ENCODE measurements around the gene HOXB3. TPM values are rescaled to one million over a fixed set of nuclear protein-coding genes. Genes with fewer than 3 reads are reported as not detected.

HOXB3 gene
- total and polyA plus RNA-seq, 2 of the 4 experiments (the other 2 are of a cell fraction), result 6.3 to 59.6 TPM

GRCh38 chr17:48577330-48577945 is 12.6 kb downstream of the HOXB3 start:
- H3K79me1 ChIP-seq (ENCODE audit: low read depth in 1 of 2, low read length in 2 of 2), result no peaks in the 10 kb centered on the region
- peaks cover 12% of the 10 kb centered on the region for H3K4me1 ChIP-seq (ENCODE audit: control insufficient read depth, insufficient read depth, low read length)
- WGBS, 2 experiments (ENCODE audit: extremely low coverage in 2 of 2, insufficient read length in 1 of 2), result no CpG with 5 or more reads among the region's 19 CpGs

More at GRCh38 chr17:48577330-48577945, 12.6 kb downstream of the HOXB3 start:
- Histone ChIP-seq H4K91ac (ENCODE audit: insufficient read depth, low read depth, low read length) (peak overlapping the region; percentile 93), H4K5ac (ENCODE audit: low read depth, low read length) (peak overlapping the region; percentile 68), H3K18ac (ENCODE audit: low read depth, low read length) (peak overlapping the region; percentile 58), H3K36me3 (ENCODE audit: control insufficient read depth, insufficient read depth, low read length) (peaks cover 41% of the 10 kb centered on the region), H2AK9ac (replicated peaks; ENCODE audit: low read depth, low read length, poor library complexity) (peak overlapping the region; percentile 90), H3K56ac (ENCODE audit: extremely low read depth, insufficient read depth, low read length) (peak overlapping the region; percentile 91), H2AFZ (replicated peaks; ENCODE audit: low read length, poor library complexity) (peak overlapping the region; percentile 11), H3K23ac (ENCODE audit: low read depth, low read length) (peak overlapping the region; percentile 98), H2BK15ac (ENCODE audit: low read depth, low read length) (peak overlapping the region; percentile 47; the same call in 1 of the 3 replicates), H3K27me3 (ENCODE audit: control insufficient read depth, insufficient read depth, low read length) (no peaks in the 10 kb centered on the region), H4K20me1 (ENCODE audit: insufficient read depth, low read length) (peaks cover 5% of the 10 kb centered on the region), H3K4me3 (ENCODE audit: insufficient read depth, low read depth, low read length) (peak overlapping the region; percentile 69), H3K4me2 (ENCODE audit: low read depth, low read length) (peak overlapping the region; percentile 92), H2BK20ac (ENCODE audit: low read depth, low read length) (peak overlapping the region; percentile 38; the same call in 1 of the 2 replicates), H2BK120ac (ENCODE audit: low read depth, low read length) (peak overlapping the region; percentile 84), H4K8ac (ENCODE audit: low read depth in 2 of 2, low read length in 2 of 2) (peak overlapping the region; percentile 87 to 93), H3K9ac (ENCODE audit: low read depth, low read length) (peak overlapping the region; percentile 97), H2BK5ac (ENCODE audit: low read depth, low read length, poor library complexity, severe bottlenecking) (peak overlapping the region; percentile 99), H3K27ac (ENCODE audit: insufficient read depth, low read length) (peak overlapping the region; percentile 98), H3K9me1 (ENCODE audit: insufficient read depth, low read length) (no peaks in the 10 kb centered on the region), H3K14ac (replicated peaks; ENCODE audit: low read depth, low read length) (peak overlapping the region; percentile 97), H2AK5ac (ENCODE audit: low read depth, low read length) (peak overlapping the region; percentile 77), H3K4ac (ENCODE audit: low read depth, low read length) (peak overlapping the region; percentile 93), H3K9me3 (ENCODE audit: control insufficient read depth, insufficient read depth, low read length) (no peaks in the 10 kb centered on the region)
- ChIA-PET CTCF (interaction anchor here (0.7 kb wide), 1 partner anchor 120 kb away, joined by 3 read pairs; no protein-coding TSS in a partner anchor), POLR2A (ENCODE audit: unreplicated experiment) (interaction anchor here (0.5 to 1.7 kb wide), 5 partner anchors 10 to 42 kb away, joined by 3 to 7 read pairs (median 4); no protein-coding TSS in a partner anchor)
- intact Hi-C loops (cut with micrococcal nuclease) (no loop called here), dilution Hi-C loops (cut with HindIII; ENCODE audit: low sequenced_read_pairs, unreplicated experiment) (no loop called here), in situ Hi-C loops (cut with MboI; ENCODE audit: low sequenced_read_pairs) (no loop called here)
- no peak for TF ChIP-seq NFE2L2 (IDR thresholded peaks at IDR 0.05; ENCODE audit: low read depth, low read length)
- TF ChIP-seq MAZ (IDR thresholded peaks at IDR 0.05; ENCODE audit: borderline replicate concordance, low read depth, low read length), result 0 out of 2 replicates have a peak, but pooled peaks have one; percentile 15
- peak; percentile 57 for TF ChIP-seq BHLHE40 (IDR thresholded peaks at IDR 0.05; ENCODE audit: low read depth, low read length)
- TF ChIP-seq POLR2A (IDR thresholded peaks at IDR 0.05; ENCODE audit: low read depth, low read length), result peak; percentile 71
- ATAC-seq (ENCODE audit: low read depth) (peak; percentile 18), DNase-seq (peak; percentile 84)
- no TSS peak for BruUV-seq (replicated peaks)
